NB4 (cell line): ENCODE results near the gene DRAP1.

Source experiments
- DNase-seq: peaks from one replicate; pipeline ENCODE4 v3.0.0; 2010; ENCODE audit warnings: low read depth
- H3K4me3 ChIP-seq: one replicate; pipeline ENCODE4 v1.5.1; 2011; ENCODE audit warnings: mild to moderate bottlenecking, low read depth, low read length, moderate library complexity
- CTCF ChIP-seq: IDR thresholded peaks from one replicate; pipeline ENCODE4 v1.5.1; 2012; ENCODE audit warnings: low read depth, low read length
- MAX ChIP-seq: IDR thresholded peaks from 2 replicates; pipeline ENCODE4 v1.6.1; 2011; ENCODE audit warnings: low read depth, low read length
- MYC ChIP-seq: IDR thresholded peaks from 2 replicates; pipeline ENCODE4 v1.6.1; 2011; ENCODE audit warnings: low read depth, low read length
- POLR2A ChIP-seq: IDR thresholded peaks from 2 replicates; pipeline ENCODE4 v1.6.1; 2011; ENCODE audit warnings: mild to moderate bottlenecking; ENCODE audit not compliant: insufficient read length; ENCODE audit errors: extremely low read depth

DRAP1 gene

GRCh38 chr11:65873318-65874156 is 45.7 kb upstream of the DRAP1 start:
- peak; percentile 92 for DNase-seq
- peak overlapping the region; percentile 62 for H3K4me3 ChIP-seq
- TF ChIP-seq POLR2A (peak; percentile 84), MAX (peak; percentile 83), CTCF (no peak), MYC (peak; percentile 56)

- no peak; the same call in 1 of the 2 replicates for TF ChIP-seq MYC
- peak; percentile 15 for TF ChIP-seq POLR2A
- no peak for TF ChIP-seq MAX
- peak; percentile 81 for DNase-seq
- H3K4me3 ChIP-seq: peak within 1 kb of the TSS; percentile 69
Observed at GRCh38 chr11:65879617-65880016, 39.6 kb upstream of the DRAP1 start, which contains the start of gene CTSW. Gene CTSW, plus strand, starts transcription at chr11:65879837. Its CDS starts 18 bp downstream, at chr11:65879855.

GRCh38 chr11:65880027-65880426 is 39.2 kb upstream of the DRAP1 start:
- H3K4me3 ChIP-seq: peak overlapping the region; percentile 69
- TF ChIP-seq MYC: no peak
- no peak for TF ChIP-seq MAX
- no peak for TF ChIP-seq POLR2A
- TF ChIP-seq CTCF: no peak
- DNase-seq: no peak

- peak; percentile 76 for DNase-seq
- peak overlapping the region; percentile 41 for H3K4me3 ChIP-seq
- TF ChIP-seq MAX: no peak
- no peak for TF ChIP-seq POLR2A
- TF ChIP-seq MYC: 0 out of 2 replicates have a peak, but pooled peaks have one; percentile 17
- TF ChIP-seq CTCF: no peak
Observed at GRCh38 chr11:65880844-65881421, 38.3 kb upstream of the DRAP1 start.

- no peak for TF ChIP-seq POLR2A
- TF ChIP-seq MAX: no peak
- TF ChIP-seq CTCF: no peak
- no peak for TF ChIP-seq MYC
- no peak overlapping the region for H3K4me3 ChIP-seq
- no peak for DNase-seq
Observed at GRCh38 chr11:65882120-65883057, 36.8 kb upstream of the DRAP1 start.
